H9 (cell line): ENCODE measurements around the gene RRAS. TPM values are rescaled to one million over a fixed set of nuclear protein-coding genes. Genes with fewer than 3 reads are reported as not detected.

ENCODE experiments used
- DNase-seq: peaks from one replicate; pipeline ENCODE4 v3.0.0-alpha.2; 2017
- H2AFZ ChIP-seq: one replicate; pipeline ENCODE4 v1.6.1; 2013; ENCODE audit warnings: mild to moderate bottlenecking, low read length, control low read depth, moderate library complexity
- H2AK5ac ChIP-seq: 2 replicates; pipeline ENCODE4 v1.6.1; 2013; ENCODE audit warnings: low read length, control low read depth, mixed read lengths; ENCODE audit not compliant: insufficient read length
- H2BK120ac ChIP-seq: one replicate; pipeline ENCODE4 v1.6.1; 2013; ENCODE audit warnings: low read depth, mild to moderate bottlenecking, low read length, control low read depth, inconsistent platforms; ENCODE audit not compliant: poor library complexity, severe bottlenecking
- H2BK12ac ChIP-seq: 2 replicates; pipeline ENCODE4 v1.6.1; 2013; ENCODE audit warnings: low read length, control low read depth, mixed read lengths, low read depth; ENCODE audit not compliant: insufficient read length
- H2BK15ac ChIP-seq: 2 replicates; pipeline ENCODE4 v1.6.1; 2013; ENCODE audit warnings: low read depth, low read length, control low read depth
- H2BK20ac ChIP-seq: one replicate; pipeline ENCODE4 v1.6.1; 2013; ENCODE audit warnings: low read depth, mild to moderate bottlenecking, low read length, control low read depth, inconsistent platforms; ENCODE audit not compliant: poor library complexity, severe bottlenecking
- H2BK5ac ChIP-seq: 2 replicates; pipeline ENCODE4 v1.6.1; 2013; ENCODE audit warnings: low read length, control low read depth, mixed read lengths; ENCODE audit not compliant: insufficient read length
- H3K14ac ChIP-seq: 2 replicates; pipeline ENCODE4 v1.6.1; 2013; ENCODE audit warnings: low read length, control low read depth; ENCODE audit not compliant: insufficient read depth
- H3K18ac ChIP-seq: 2 replicates; pipeline ENCODE4 v1.6.1; 2013; ENCODE audit warnings: low read depth, mild to moderate bottlenecking, mixed read lengths, low read length, control low read depth; ENCODE audit not compliant: insufficient read length
- H3K23ac ChIP-seq: 2 replicates; pipeline ENCODE4 v1.6.1; 2013; ENCODE audit warnings: low read length, control low read depth, mixed read lengths, low read depth; ENCODE audit not compliant: insufficient read length
- H3K23me2 ChIP-seq: 2 replicates; pipeline ENCODE4 v1.6.1; 2013; ENCODE audit warnings: low read depth, mild to moderate bottlenecking, mixed read lengths, low read length, control low read depth; ENCODE audit not compliant: insufficient read length, poor library complexity, severe bottlenecking
- H3K27ac ChIP-seq: 2 replicates; pipeline ENCODE4 v1.5.1; 2013; ENCODE audit warnings: low read length, control low read depth, mixed read lengths, low read depth; ENCODE audit not compliant: insufficient read length
- H3K27me3 ChIP-seq: 2 replicates; pipeline ENCODE4 v1.6.1; 2013; ENCODE audit warnings: low read length, control low read depth, inconsistent platforms; ENCODE audit not compliant: insufficient read depth
- H3K4ac ChIP-seq: 2 replicates; pipeline ENCODE4 v1.6.1; 2013; ENCODE audit warnings: low read depth, mild to moderate bottlenecking, control low read depth, inconsistent platforms, low read length, moderate library complexity
- H3K4me1 ChIP-seq: 2 replicates; pipeline ENCODE4 v1.6.1; 2013; ENCODE audit warnings: low read length, control low read depth, inconsistent platforms; ENCODE audit not compliant: insufficient read depth
- H3K4me2 ChIP-seq: 2 replicates; pipeline ENCODE4 v1.6.1; 2013; ENCODE audit warnings: low read length, control low read depth, mixed read lengths; ENCODE audit not compliant: insufficient read length, insufficient read depth
- H3K56ac ChIP-seq: 2 replicates; pipeline ENCODE4 v1.6.1; 2013; ENCODE audit warnings: low read depth, mild to moderate bottlenecking, mixed read lengths, low read length, control low read depth; ENCODE audit not compliant: insufficient read length
- H3K79me1 ChIP-seq: 2 replicates; pipeline ENCODE4 v1.6.1; 2013; ENCODE audit warnings: low read depth, mild to moderate bottlenecking, moderate library complexity, low read length, control low read depth, inconsistent platforms; ENCODE audit not compliant: insufficient read depth, poor library complexity, severe bottlenecking
- H3K79me2 ChIP-seq: 2 replicates; pipeline ENCODE4 v1.6.1; 2013; ENCODE audit warnings: low read length, control low read depth, inconsistent platforms; ENCODE audit not compliant: insufficient read depth
- H3K9ac ChIP-seq: 2 replicates; pipeline ENCODE4 v1.6.1; 2013; ENCODE audit warnings: low read length, control low read depth, mixed read lengths; ENCODE audit not compliant: insufficient read length; ENCODE audit errors: extremely low read depth
- H3K9me3 ChIP-seq: one replicate; pipeline ENCODE4 v1.6.1; 2013; ENCODE audit warnings: low read depth, low read length, inconsistent platforms; ENCODE audit not compliant: control insufficient read depth
- H3T11ph ChIP-seq: one replicate; pipeline ENCODE4 v1.6.1; 2013; ENCODE audit warnings: mild to moderate bottlenecking, low read length, control low read depth, inconsistent platforms
- H4K20me1 ChIP-seq: one replicate; pipeline ENCODE4 v1.6.1; 2013; ENCODE audit not compliant: control insufficient read depth, insufficient read length, insufficient read depth
- H4K5ac ChIP-seq: 2 replicates; pipeline ENCODE4 v1.6.1; 2013; ENCODE audit warnings: low read depth, mild to moderate bottlenecking, mixed read lengths, low read length, control low read depth; ENCODE audit not compliant: insufficient read length
- H4K8ac ChIP-seq: replicated peaks from 2 replicates; pipeline ENCODE4 v1.6.1; 2013; ENCODE audit warnings: low read length, control low read depth, mixed read lengths, low read depth; ENCODE audit not compliant: insufficient read length
- H4K91ac ChIP-seq: 2 replicates; pipeline ENCODE4 v1.6.1; 2013; ENCODE audit warnings: low read depth, mild to moderate bottlenecking, moderate library complexity, mixed read lengths, low read length, control low read depth; ENCODE audit not compliant: insufficient read length
- H3K27ac Mint-ChIP-seq, 3 experiments: 2 replicates in 2 of 3; 3 replicates in 1 of 3; pipeline ENCODE4 v1.8.0; 2020 to 2021; ENCODE audit warnings: mixed read lengths in 3 of 3, mild to moderate bottlenecking in 1 of 3, moderate library complexity in 1 of 3
- H3K27me3 Mint-ChIP-seq: 2 replicates; pipeline ENCODE4 v1.8.0; 2021; ENCODE audit warnings: low read depth, mild to moderate bottlenecking, moderate library complexity, mixed read lengths
- H3K36me3 Mint-ChIP-seq, 3 experiments: 2 replicates in 2 of 3; 3 replicates in 1 of 3; pipeline ENCODE4 v1.8.0; 2020 to 2021; ENCODE audit warnings: low read depth in 3 of 3, mixed read lengths in 3 of 3; ENCODE audit not compliant: insufficient read depth in 1 of 3
- H3K4me1 Mint-ChIP-seq, 2 experiments: 2 replicates each; pipeline ENCODE4 v1.8.0; 2020; ENCODE audit warnings: mixed read lengths in 2 of 2
- H3K4me3 Mint-ChIP-seq, 2 experiments: 2 replicates in 1 of 2; 3 replicates in 1 of 2; pipeline ENCODE4 v1.8.0; 2020 to 2021; ENCODE audit warnings: mild to moderate bottlenecking in 2 of 2, mixed read lengths in 2 of 2, moderate library complexity in 1 of 2
- H3K9me3 Mint-ChIP-seq, 2 experiments: 2 replicates in 1 of 2; 3 replicates in 1 of 2; pipeline ENCODE4 v1.8.0; 2020; ENCODE audit warnings: mild to moderate bottlenecking in 2 of 2, mixed read lengths in 2 of 2, moderate library complexity in 1 of 2
- CTCF ChIP-seq: fragments of 200-600 bp; sonication (generic); conservative IDR thresholded peaks from 3 replicates; pipeline ENCODE4 v1.8.0; 2021; ENCODE audit warnings: antibody characterized with exemption, mild to moderate bottlenecking
- WGBS: extraction: QIAGEN DNeasy Blood & Tissue Kit; methylation state at CpG from one replicate; pipeline ENCODE4 v1.1.7; 2013; ENCODE audit warnings: missing lambda C conversion rate, low lambda C conversion rate, mixed read lengths; ENCODE audit not compliant: insufficient read length; ENCODE audit errors: extremely low coverage; 5-methylcytosine and 5-hydroxymethylcytosine counted together
- total RNA-seq: library from RNA; stranded (reverse); gene quantifications from 2 replicates; pipeline ENCODE4 v1.2.1, GENCODE V29; 2021

RRAS gene
- total RNA-seq, 1 experiment from 2014 or later, result 9.9 TPM

- Histone ChIP-seq H3K56ac (no peak overlapping the region), H4K91ac (no peak overlapping the region), H3K23ac (no peak overlapping the region), H3T11ph (no peak overlapping the region), H3K27me3 (no peaks in the 10 kb centered on the region), H2AK5ac (no peak overlapping the region), H3K27ac (no peak overlapping the region), H3K4me1 (no peaks in the 10 kb centered on the region), H2BK15ac (no peak overlapping the region), H2BK12ac (no peak overlapping the region), H3K4ac (no peak overlapping the region), H4K8ac (no peak overlapping the region), H2AFZ (no peak overlapping the region), H3K4me2 (no peak overlapping the region), H3K79me1 (no peaks in the 10 kb centered on the region), H3K18ac (no peak overlapping the region), H2BK20ac (no peak overlapping the region), H3K9me3 (no peaks in the 10 kb centered on the region), H3K79me2 (no peaks in the 10 kb centered on the region), H3K14ac (no peak overlapping the region), H2BK5ac (no peak overlapping the region), H3K9ac (no peak overlapping the region), H3K23me2 (peaks cover 11% of the 10 kb centered on the region), H4K20me1 (no peaks in the 10 kb centered on the region), H4K5ac (no peak overlapping the region), H2BK120ac (no peak overlapping the region)
- Mint-ChIP-seq H3K36me3 (peaks cover 47 to 82% (median 74%) of the 10 kb centered on the region in 3 experiments), H3K4me1 (peaks cover 23 to 41% of the 10 kb centered on the region in 2 experiments), H3K27ac (no peak overlapping the region), H3K27me3 (peaks cover 1% of the 10 kb centered on the region; the same call in 1 of the 2 replicates), H3K9me3 (peaks cover 7% of the 10 kb centered on the region in 2 experiments), H3K4me3 (no peak overlapping the region)
- no peak for DNase-seq
- no peak for TF ChIP-seq CTCF
- no CpG with 5 or more reads among the region's 15 CpGs for WGBS
Measured at GRCh38 chr19:49660338-49660961, 20.5 kb upstream of the RRAS start.
